Activated CD4-positive, alpha-beta T cell treated with anti-CD3 and anti-CD28 coated beads, Interleukin-10, Interleukin-2, amounts not matched to agents 100 ng/mL and 50 ng/mL, durations not matched to agents 16 hours and 8 hours (primary cell): ENCODE measurements around the gene FOXP3.

Experiments used
- DNase-seq: peaks from one replicate; pipeline ENCODE4 v3.0.0-alpha.2; 2020

FOXP3 gene

GRCh38 chrX:49247916-49248811 lies 16.3 kb downstream of the FOXP3 start:
- no peak for DNase-seq

GRCh38 chrX:49247346-49247745 lies 17.2 kb downstream of the FOXP3 start:
- DNase-seq = no peak

GRCh38 chrX:49246541-49246940 lies 18.0 kb downstream of the FOXP3 start:
- no peak for DNase-seq

GRCh38 chrX:49244207-49244606 lies 20.3 kb downstream of the FOXP3 start:
- no peak for DNase-seq

- DNase-seq = no peak
Observed at GRCh38 chrX:49243166-49243565, 21.3 kb downstream of the FOXP3 start.

- no peak for DNase-seq
Observed at GRCh38 chrX:49242545-49243066, 21.9 kb downstream of the FOXP3 start.

- no peak for DNase-seq
Observed at GRCh38 chrX:49238735-49239134, 25.8 kb downstream of the FOXP3 start.

- no peak for DNase-seq
Observed at GRCh38 chrX:49237060-49237459, 27.4 kb downstream of the FOXP3 start.

GRCh38 chrX:49233887-49234555 lies 30.5 kb downstream of the FOXP3 start:
- DNase-seq = no peak

- DNase-seq = no peak
Observed at GRCh38 chrX:49233176-49233575, 31.3 kb downstream of the FOXP3 start, which contains the start of gene CACNA1F. Gene CACNA1F, minus strand, starts transcription at chrX:49233340. Its CDS starts 31 bp downstream, at chrX:49233309.

GRCh38 chrX:49232525-49232924 lies 32.0 kb downstream of the FOXP3 start:
- DNase-seq = no peak

- no peak for DNase-seq
Observed at GRCh38 chrX:49231333-49232000, 33.0 kb downstream of the FOXP3 start.

- peak; percentile 62 for DNase-seq
Observed at GRCh38 chrX:49230500-49231232, 33.8 kb downstream of the FOXP3 start.

- no peak for DNase-seq
Observed at GRCh38 chrX:49228185-49228584, 36.3 kb downstream of the FOXP3 start.

- DNase-seq = no peak
Observed at GRCh38 chrX:49227726-49228125, 36.8 kb downstream of the FOXP3 start.

GRCh38 chrX:49226946-49227345 lies 37.6 kb downstream of the FOXP3 start:
- DNase-seq = no peak

GRCh38 chrX:49225858-49226257 lies 38.7 kb downstream of the FOXP3 start:
- DNase-seq = no peak

- no peak for DNase-seq
Observed at GRCh38 chrX:49221868-49222267, 42.6 kb downstream of the FOXP3 start.

- DNase-seq = no peak
Observed at GRCh38 chrX:49220100-49220499, 44.4 kb downstream of the FOXP3 start.

- no peak for DNase-seq
Observed at GRCh38 chrX:49214996-49215526, 49.4 kb downstream of the FOXP3 start.

GRCh38 chrX:49214416-49214815 lies 50.1 kb downstream of the FOXP3 start:
- no peak for DNase-seq

GRCh38 chrX:49212861-49213260 lies 51.6 kb downstream of the FOXP3 start:
- DNase-seq = no peak
